ENCODE results near the gene CDK6. TPM values are rescaled to one million over a fixed set of nuclear protein-coding genes. Genes with fewer than 3 reads are reported as not detected.

The CDK6 gene
- total RNA-seq, 2 donors from 2014 or later: 13.6 to 39.9 TPM

DNA sequence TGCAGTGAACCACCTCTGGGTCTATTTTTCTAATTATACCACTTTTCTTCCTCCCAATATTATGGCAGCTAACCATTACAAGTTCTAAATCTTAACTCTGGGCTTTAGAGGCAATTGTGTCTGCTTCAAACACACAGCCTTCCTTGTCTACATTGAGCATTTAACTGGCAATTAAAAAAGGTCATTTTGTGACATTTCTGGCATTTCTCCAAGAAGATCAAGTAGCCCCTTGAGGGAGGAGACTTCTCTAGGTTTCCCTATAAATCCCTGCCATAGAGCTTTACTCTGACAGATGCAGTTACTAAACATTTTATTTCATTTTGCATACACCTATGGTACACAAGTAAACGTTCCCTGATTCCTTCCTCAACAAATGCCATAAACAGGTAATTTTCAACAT, 212.8 kb downstream of the CDK6 start:
- Histone ChIP-seq H3K9me3 (no peaks in the 10 kb centered on the region), H3K4me1 (replicated peaks) (no peaks in the 10 kb centered on the region), H3K4me3 (no peak overlapping the region), H3K27ac (no peak overlapping the region), H3K27me3 (replicated peaks; ENCODE audit: insufficient read depth) (no peaks in the 10 kb centered on the region), H3K36me3 (no peaks in the 10 kb centered on the region)
- intact Hi-C loops (cut with DNase I): loop anchor here (5.0 kb wide), 2 partner anchors 209 to 434 kb away; no protein-coding TSS in a partner anchor
- DNase-seq (ENCODE audit: low spot score): no peak
- TF ChIP-seq POLR2AphosphoS5 (IDR thresholded peaks at IDR 0.05): no peak
- no peak for TF ChIP-seq POLR2A (IDR thresholded peaks at IDR 0.05)
- TF ChIP-seq, protein P1, sequence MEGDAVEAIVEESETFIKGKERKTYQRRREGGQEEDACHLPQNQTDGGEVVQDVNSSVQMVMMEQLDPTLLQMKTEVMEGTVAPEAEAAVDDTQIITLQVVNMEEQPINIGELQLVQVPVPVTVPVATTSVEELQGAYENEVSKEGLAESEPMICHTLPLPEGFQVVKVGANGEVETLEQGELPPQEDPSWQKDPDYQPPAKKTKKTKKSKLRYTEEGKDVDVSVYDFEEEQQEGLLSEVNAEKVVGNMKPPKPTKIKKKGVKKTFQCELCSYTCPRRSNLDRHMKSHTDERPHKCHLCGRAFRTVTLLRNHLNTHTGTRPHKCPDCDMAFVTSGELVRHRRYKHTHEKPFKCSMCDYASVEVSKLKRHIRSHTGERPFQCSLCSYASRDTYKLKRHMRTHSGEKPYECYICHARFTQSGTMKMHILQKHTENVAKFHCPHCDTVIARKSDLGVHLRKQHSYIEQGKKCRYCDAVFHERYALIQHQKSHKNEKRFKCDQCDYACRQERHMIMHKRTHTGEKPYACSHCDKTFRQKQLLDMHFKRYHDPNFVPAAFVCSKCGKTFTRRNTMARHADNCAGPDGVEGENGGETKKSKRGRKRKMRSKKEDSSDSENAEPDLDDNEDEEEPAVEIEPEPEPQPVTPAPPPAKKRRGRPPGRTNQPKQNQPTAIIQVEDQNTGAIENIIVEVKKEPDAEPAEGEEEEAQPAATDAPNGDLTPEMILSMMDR (IDR thresholded peaks at IDR 0.05): no peak
- WGBS: 85% methylated on average over 1 of the region's 1 CpG

DNA sequence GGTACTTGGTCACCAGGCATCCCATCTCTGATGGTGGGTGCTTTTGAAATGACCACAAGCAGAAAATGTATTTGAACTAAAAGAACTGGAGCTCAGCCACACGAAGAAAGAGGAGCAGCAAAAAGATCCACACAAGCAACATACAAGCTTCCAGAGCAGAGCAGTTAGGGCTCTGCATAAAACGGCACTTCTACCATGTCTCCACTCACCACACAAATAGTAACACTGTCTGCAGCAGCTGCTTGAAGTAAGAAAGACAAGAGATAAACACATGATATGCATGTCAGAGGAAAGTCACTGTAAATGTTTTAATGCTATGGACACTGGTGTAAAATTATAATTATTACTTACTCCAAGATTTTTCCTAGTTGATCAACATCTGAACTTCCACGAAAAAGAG, 213.7 kb downstream of the CDK6 start:
- 75% methylated on average over 3 of the region's 3 CpGs for WGBS
- TF ChIP-seq, protein P1 (IDR thresholded peaks at IDR 0.05): no peak
- TF ChIP-seq POLR2A (IDR thresholded peaks at IDR 0.05): no peak
- TF ChIP-seq POLR2AphosphoS5 (IDR thresholded peaks at IDR 0.05): no peak

DNA sequence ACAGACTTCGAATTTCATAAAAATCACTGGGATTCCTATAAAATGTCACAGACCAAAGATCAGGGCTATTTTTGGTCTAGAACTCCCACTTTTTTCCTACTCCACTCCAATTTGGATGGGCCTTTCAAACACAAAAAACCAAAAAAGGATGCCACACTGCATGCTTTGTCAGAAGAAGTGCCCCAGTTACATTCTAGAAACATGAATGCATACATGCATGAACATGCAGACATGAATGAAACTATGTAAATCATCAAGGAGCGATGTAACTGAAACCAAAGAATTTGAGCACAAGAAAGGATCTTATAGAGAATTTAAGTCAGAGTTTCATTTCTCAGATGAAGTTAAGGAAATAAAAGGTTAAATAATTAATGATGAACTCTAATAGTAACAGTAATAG, 214.3 kb downstream of the CDK6 start:
- Histone ChIP-seq H3K9me3 (no peaks in the 10 kb centered on the region), H3K4me3 (no peak overlapping the region), H3K27me3 (replicated peaks; ENCODE audit: insufficient read depth) (no peaks in the 10 kb centered on the region), H3K36me3 (no peaks in the 10 kb centered on the region), H3K4me1 (replicated peaks) (no peaks in the 10 kb centered on the region), H3K27ac (no peak overlapping the region)
- intact Hi-C loops (cut with DNase I): loop anchor here (5.0 kb wide), 2 partner anchors 210 to 435 kb away; no protein-coding TSS in a partner anchor
- WGBS: 56% methylated on average over 2 of the region's 2 CpGs
- no peak for DNase-seq (ENCODE audit: low spot score)
- no peak for TF ChIP-seq POLR2A (IDR thresholded peaks at IDR 0.05)
- no peak for TF ChIP-seq POLR2AphosphoS5 (IDR thresholded peaks at IDR 0.05)
- TF ChIP-seq, protein P1 (IDR thresholded peaks at IDR 0.05): no peak

More for the DNA sequence above, 213.7 kb downstream of the CDK6 start:
- DNase-seq (ENCODE audit: low spot score): no peak
- no peaks in the 10 kb centered on the region for H3K4me1 ChIP-seq (replicated peaks)
- H3K27ac ChIP-seq: no peak overlapping the region
- no peaks in the 10 kb centered on the region for H3K27me3 ChIP-seq (replicated peaks; ENCODE audit: insufficient read depth)
- intact Hi-C loops (cut with DNase I): loop anchor here (5.0 kb wide), 2 partner anchors 210 to 435 kb away; no protein-coding TSS in a partner anchor
- H3K36me3 ChIP-seq: no peaks in the 10 kb centered on the region
- H3K9me3 ChIP-seq: no peaks in the 10 kb centered on the region
- no peak overlapping the region for H3K4me3 ChIP-seq

DNA sequence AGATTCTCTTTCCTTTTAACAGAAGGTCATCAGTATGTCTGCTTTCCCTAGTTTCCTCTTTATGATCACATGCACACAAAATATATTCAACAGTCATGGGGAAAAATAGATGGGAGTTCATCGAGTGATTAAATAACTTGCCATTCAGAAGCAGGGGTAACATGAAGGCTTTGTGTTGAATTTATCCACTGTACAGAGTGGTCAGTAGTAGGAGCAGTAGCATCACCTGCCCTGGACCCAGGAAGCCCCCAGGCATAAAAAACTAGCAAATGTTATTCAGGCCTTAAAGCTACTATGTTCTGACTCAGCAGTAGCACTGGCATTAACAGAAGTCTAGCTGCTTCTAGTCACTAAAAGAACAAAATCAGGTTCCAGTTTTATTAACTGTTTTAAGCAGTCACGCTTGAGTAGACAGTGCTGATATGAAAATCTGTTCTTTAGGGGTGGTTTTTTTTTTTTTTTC, 214.8 kb downstream of the CDK6 start:
- Histone ChIP-seq H3K36me3 (no peaks in the 10 kb centered on the region), H3K27me3 (replicated peaks; ENCODE audit: insufficient read depth) (no peaks in the 10 kb centered on the region), H3K27ac (no peak overlapping the region), H3K4me3 (no peak overlapping the region), H3K4me1 (replicated peaks) (no peaks in the 10 kb centered on the region), H3K9me3 (no peaks in the 10 kb centered on the region)
- intact Hi-C loops (cut with DNase I): loop anchor here (5.0 kb wide), 2 partner anchors 211 to 436 kb away; no protein-coding TSS in a partner anchor
- 75% methylated on average over 2 of the region's 2 CpGs for WGBS
- TF ChIP-seq POLR2AphosphoS5 (IDR thresholded peaks at IDR 0.05): no peak
- TF ChIP-seq POLR2A (IDR thresholded peaks at IDR 0.05): no peak
- TF ChIP-seq, protein P1 (IDR thresholded peaks at IDR 0.05): no peak
- no peak for DNase-seq (ENCODE audit: low spot score)

DNA sequence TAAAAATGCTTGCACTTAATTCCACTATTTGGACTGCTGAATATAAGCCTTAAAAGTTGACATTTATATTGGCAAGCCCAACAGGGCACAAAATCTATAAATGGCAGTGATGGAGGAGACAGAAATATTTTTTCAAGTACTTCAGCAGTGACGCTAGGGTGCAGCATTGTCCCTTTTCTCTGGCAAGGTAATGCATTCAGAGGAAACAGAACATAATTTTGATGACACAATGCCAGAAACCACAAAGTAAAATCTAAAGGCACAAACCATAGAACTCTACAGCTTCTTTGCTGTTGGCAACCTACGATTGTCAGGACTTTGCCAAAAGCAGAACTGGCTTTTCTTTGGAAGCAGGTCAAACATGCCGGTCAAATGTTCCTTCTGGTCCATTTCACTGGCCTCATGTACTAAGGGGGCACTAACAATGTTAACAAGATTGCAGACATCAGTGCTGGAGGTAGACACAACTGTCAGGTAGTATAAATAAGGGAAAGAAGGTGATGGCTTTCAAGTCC, 215.3 kb downstream of the CDK6 start:
- Histone ChIP-seq H3K27ac (no peak overlapping the region), H3K36me3 (no peaks in the 10 kb centered on the region), H3K4me3 (no peak overlapping the region), H3K9me3 (no peaks in the 10 kb centered on the region), H3K27me3 (replicated peaks; ENCODE audit: insufficient read depth) (no peaks in the 10 kb centered on the region), H3K4me1 (replicated peaks) (no peaks in the 10 kb centered on the region)
- DNase-seq (ENCODE audit: low spot score): peak; percentile 68
- 9% methylated on average over 3 of the region's 3 CpGs for WGBS
- intact Hi-C loops (cut with DNase I): loop anchor here (5.0 kb wide), 2 partner anchors 211 to 436 kb away; no protein-coding TSS in a partner anchor
- TF ChIP-seq POLR2A (IDR thresholded peaks at IDR 0.05) (no peak), POLR2AphosphoS5 (IDR thresholded peaks at IDR 0.05) (peak; percentile 63)
- TF ChIP-seq, protein P1 (IDR thresholded peaks at IDR 0.05): peak; percentile 39 to 83 (median 80)

All from prostate gland (tissue), 2 donors.